ENCODE measurements around the gene NMNAT2. TPM values are rescaled to one million over a fixed set of nuclear protein-coding genes. Genes with fewer than 3 reads are reported as not detected.

The NMNAT2 gene
- total and polyA plus RNA-seq, 2 donors (not counting 3 experiments of a cell fraction or from before 2014, with no cell fraction given): 0.28 to 0.38 TPM

DNA sequence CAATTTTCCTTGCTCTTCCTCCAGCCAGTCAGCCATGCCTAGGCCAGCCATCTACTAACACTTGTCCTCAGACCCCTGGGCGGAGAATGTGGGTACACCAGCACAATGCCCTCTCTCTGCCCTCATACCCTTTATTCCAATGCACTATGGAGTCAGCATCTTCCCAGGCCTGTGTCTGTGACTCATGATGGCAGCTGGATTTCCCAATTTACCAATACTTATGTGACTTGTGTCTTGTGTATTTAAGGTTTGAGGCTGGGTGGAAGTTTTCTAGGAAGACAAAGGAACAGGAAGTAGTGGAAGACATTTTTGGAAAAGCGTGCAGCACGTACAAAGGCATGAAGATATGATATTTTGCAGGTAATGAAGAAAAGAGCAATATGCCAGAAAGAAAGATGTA lies 114.3 kb downstream of the NMNAT2 start:
- Histone ChIP-seq H2AFZ (ENCODE audit: low read depth, low read length) (no peak overlapping the region), H3K4me2 (ENCODE audit: insufficient read depth, low read length) (no peak overlapping the region), H3K4me1 (ENCODE audit: control insufficient read depth, extremely low read depth, insufficient read depth, low read length) (no peaks in the 10 kb centered on the region), H3K9ac (replicated peaks; ENCODE audit: extremely low read depth, insufficient read depth, low read length) (no peak overlapping the region), H3K27ac (ENCODE audit: insufficient read depth, low read depth, low read length) (no peak overlapping the region), H3K9me3 (replicated peaks; ENCODE audit: control insufficient read depth, insufficient read depth, low read length) (no peaks in the 10 kb centered on the region), H3K79me2 (ENCODE audit: control insufficient read depth, insufficient read depth, low read length) (no peaks in the 10 kb centered on the region), H4K20me1 (replicated peaks; ENCODE audit: control insufficient read depth, extremely low read depth, insufficient read depth, low read length) (no peaks in the 10 kb centered on the region), H3K4me3 (replicated peaks in 1 of 3; ENCODE audit: insufficient read depth in 1 of 3, low read depth in 1 of 3, low read length in 3 of 3) (no peak overlapping the region), H3K9me1 (replicated peaks; ENCODE audit: control insufficient read depth, extremely low read depth, insufficient read depth, low read length) (no peaks in the 10 kb centered on the region), H3K27me3 (ENCODE audit: control insufficient read depth in 2 of 2, insufficient read depth in 2 of 2, low read length in 2 of 2) (no peaks in the 10 kb centered on the region), H3K36me3 (ENCODE audit: control insufficient read depth in 2 of 2, extremely low read depth in 1 of 2, insufficient read depth in 2 of 2, low read length in 2 of 2) (no peaks in the 10 kb centered on the region)
- ChIA-PET CTCF (no interaction called here), POLR2A (no interaction called here)
- BruUV-seq (replicated peaks): no TSS peak
- DNase-seq (ENCODE audit: low read depth, low spot score) (no peak), FAIRE-seq (no peak)
- dilution Hi-C loops (cut with MboI; ENCODE audit: extremely low pct_ligation_motif_present, low sequenced_read_pairs) (no loop called here), intact Hi-C loops (cut with micrococcal nuclease) (no loop called here)
- no peak for TF ChIP-seq FOS (IDR thresholded peaks at IDR 0.05; ENCODE audit: borderline replicate concordance, insufficient read depth, low read length)
- TF ChIP-seq MYC (IDR thresholded peaks at IDR 0.05; ENCODE audit: low read depth, low read length): no peak
- TF ChIP-seq, protein P1, sequence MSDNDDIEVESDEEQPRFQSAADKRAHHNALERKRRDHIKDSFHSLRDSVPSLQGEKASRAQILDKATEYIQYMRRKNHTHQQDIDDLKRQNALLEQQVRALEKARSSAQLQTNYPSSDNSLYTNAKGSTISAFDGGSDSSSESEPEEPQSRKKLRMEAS (IDR thresholded peaks at IDR 0.05; ENCODE audit: insufficient read depth, insufficient read length): no peak
- TF ChIP-seq POLR2A (IDR thresholded peaks at IDR 0.05; ENCODE audit: low read depth, low read length): no peak
- no peak for TF ChIP-seq POLR2AphosphoS5 (IDR thresholded peaks at IDR 0.05; ENCODE audit: insufficient read depth, low read depth, low read length)
- no peak for TF ChIP-seq EZH2 (IDR thresholded peaks at IDR 0.05; ENCODE audit: borderline replicate concordance, low read depth, low read length, severe bottlenecking)
- TF ChIP-seq GATA2 (IDR thresholded peaks at IDR 0.05; ENCODE audit: insufficient read depth, insufficient read length, low read depth, low read length): no peak
- TF ChIP-seq, protein P2, sequence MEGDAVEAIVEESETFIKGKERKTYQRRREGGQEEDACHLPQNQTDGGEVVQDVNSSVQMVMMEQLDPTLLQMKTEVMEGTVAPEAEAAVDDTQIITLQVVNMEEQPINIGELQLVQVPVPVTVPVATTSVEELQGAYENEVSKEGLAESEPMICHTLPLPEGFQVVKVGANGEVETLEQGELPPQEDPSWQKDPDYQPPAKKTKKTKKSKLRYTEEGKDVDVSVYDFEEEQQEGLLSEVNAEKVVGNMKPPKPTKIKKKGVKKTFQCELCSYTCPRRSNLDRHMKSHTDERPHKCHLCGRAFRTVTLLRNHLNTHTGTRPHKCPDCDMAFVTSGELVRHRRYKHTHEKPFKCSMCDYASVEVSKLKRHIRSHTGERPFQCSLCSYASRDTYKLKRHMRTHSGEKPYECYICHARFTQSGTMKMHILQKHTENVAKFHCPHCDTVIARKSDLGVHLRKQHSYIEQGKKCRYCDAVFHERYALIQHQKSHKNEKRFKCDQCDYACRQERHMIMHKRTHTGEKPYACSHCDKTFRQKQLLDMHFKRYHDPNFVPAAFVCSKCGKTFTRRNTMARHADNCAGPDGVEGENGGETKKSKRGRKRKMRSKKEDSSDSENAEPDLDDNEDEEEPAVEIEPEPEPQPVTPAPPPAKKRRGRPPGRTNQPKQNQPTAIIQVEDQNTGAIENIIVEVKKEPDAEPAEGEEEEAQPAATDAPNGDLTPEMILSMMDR (IDR thresholded peaks at IDR 0.05; ENCODE audit: extremely low read depth in 1 of 2, insufficient read depth in 1 of 2, low read depth in 1 of 2, low read length in 2 of 2): no peak
- no peak for TF ChIP-seq JUN (IDR thresholded peaks at IDR 0.05; ENCODE audit: borderline replicate concordance, insufficient read depth, insufficient read length, low read depth)
